Prostate gland (tissue), 2 donors: ENCODE results near the gene ZNF184. TPM values are rescaled to one million over a fixed set of nuclear protein-coding genes. Genes with fewer than 3 reads are reported as not detected.

ENCODE experiments used
- DNase-seq: peaks from one replicate; pipeline ENCODE4 v3.0.0-alpha.2; 2019; ENCODE audit warnings: low spot score
- H3K27ac ChIP-seq, 2 donors: fragments of 200-600 bp; sonication (generic); 2 replicates each; pipeline ENCODE4 v1.5.1; 2017 to 2019
- H3K27me3 ChIP-seq: fragments of 200-600 bp; sonication (generic); replicated peaks from 2 replicates; pipeline ENCODE4 v1.5.1; 2019; ENCODE audit not compliant: insufficient read depth
- H3K36me3 ChIP-seq, 2 donors: fragments of 200-600 bp; sonication (generic); 1 replicate in 1 of 2; 2 replicates in 1 of 2; pipeline versions ENCODE4 v1.5.1 to v1.8.1; 2017 to 2019
- H3K4me1 ChIP-seq: fragments of 200-600 bp; sonication (generic); replicated peaks from 2 replicates; pipeline ENCODE4 v1.5.1; 2019
- H3K4me3 ChIP-seq, 2 donors: fragments of 200-600 bp; sonication (generic); 2 replicates each; pipeline ENCODE4 v1.5.1; 2017 to 2019
- H3K9me3 ChIP-seq: fragments of 200-600 bp; sonication (generic); 2 replicates; pipeline ENCODE4 v1.5.1; 2017
- CTCF ChIP-seq, 4 experiments: fragments of 200-600 bp in 2 of 4; fragments of 450-650 bp in 2 of 4; sonication (generic) in 2 of 4; IDR thresholded peaks; 1 replicate in 3 of 4; 2 replicates in 1 of 4; pipeline ENCODE4 v1.5.1; 2016 to 2019; ENCODE audit warnings: antibody characterized with exemption in 4 of 4, mild to moderate bottlenecking in 2 of 4, moderate library complexity in 2 of 4
- POLR2A ChIP-seq: fragments of 450-650 bp; IDR thresholded peaks from one replicate; pipeline ENCODE4 v1.6.1; 2016; ENCODE audit warnings: antibody characterized with exemption, mild to moderate bottlenecking
- POLR2AphosphoS5 ChIP-seq: sonication (generic); formaldehyde crosslinking; IDR thresholded peaks from one replicate; pipeline ENCODE4 v1.6.1; 2017; ENCODE audit warnings: antibody characterized with exemption
- WGBS: methylation state at CpG from one replicate; pipeline ENCODE4 v1.1.5; 2018; 5-methylcytosine and 5-hydroxymethylcytosine counted together
- intact Hi-C: fragments of 100-400 bp; cut with DNase I; formaldehyde crosslinking; loops from one replicate; pipeline ENCODE4 v1.14.2; 2022
- total RNA-seq, 2 donors: library from RNA; depleted of rRNA; stranded (reverse); fragments of >200 nt; gene quantifications; one replicate each; pipeline ENCODE4 v1.1.0, GENCODE V29; 2016

Gene ZNF184
- total RNA-seq = 1 to 10 TPM; 6.2 to 8.2 TPM

GRCh38 chr6:27472617-27473400 is at the start of gene ZNF184:
TSS of gene ZNF184 (minus strand) at chr6:27473105. CDS start at chr6:27472294, 811 bp downstream.
- DNase-seq = peak; percentile 96
- Histone ChIP-seq H3K27ac (peak within 1 kb of the TSS; percentile 92 to 94), H3K9me3 (no peaks in the 10 kb centered on the region), H3K4me3 (peak within 1 kb of the TSS; percentile 63 to 80), H3K27me3 (no peaks in the 10 kb centered on the region), H3K36me3 (no peaks in the 10 kb centered on the region), H3K4me1 (no peaks in the 10 kb centered on the region)
- WGBS = under 1% methylated on average over 56 of the region's 56 CpGs
- intact Hi-C loops = loop anchor here (5.0 to 10.0 kb wide), 3 partner anchors 44 to 1512 kb away; no protein-coding TSS in a partner anchor
- TF ChIP-seq POLR2A = peak; percentile 70
- TF ChIP-seq CTCF (IDR thresholded peaks at IDR 0.05) = peak in 3 of 4 experiments; percentile 4 to 19 (median 9)
- TF ChIP-seq POLR2AphosphoS5 = peak; percentile 98

- Histone ChIP-seq H3K4me3 (peak overlapping the region; percentile 55 to 78), H3K27ac (peak overlapping the region; percentile 85 to 95), H3K9me3 (no peaks in the 10 kb centered on the region), H3K27me3 (no peaks in the 10 kb centered on the region), H3K36me3 (no peaks in the 10 kb centered on the region), H3K4me1 (no peaks in the 10 kb centered on the region)
- peak; percentile 39 to 69 (median 55) for TF ChIP-seq CTCF (IDR thresholded peaks at IDR 0.05)
- peak; percentile 70 for TF ChIP-seq POLR2AphosphoS5
- TF ChIP-seq POLR2A = no peak
- intact Hi-C loops = loop anchor here (1.0 to 5.0 kb wide), 4 partner anchors 47 to 384 kb away; partner anchors contain the start of gene ZNF184
- peak; percentile 56 for DNase-seq
- WGBS = under 1% methylated on average over 42 of the region's 42 CpGs
These were observed 46.2 kb upstream of the ZNF184 start for GRCh38 chr6:27518881-27519795.

GRCh38 chr6:27517928-27518787 is 45.3 kb upstream of the ZNF184 start:
- intact Hi-C loops = loop anchor here (2.0 to 5.0 kb wide), 3 partner anchors 46 to 385 kb away; partner anchors contain the start of gene ZNF184
- WGBS = 20% methylated on average over 12 of the region's 12 CpGs
- H3K4me1 ChIP-seq = no peaks in the 10 kb centered on the region
- no peaks in the 10 kb centered on the region for H3K9me3 ChIP-seq
- H3K4me3 ChIP-seq = peak overlapping the region; percentile 55 to 78
- no peaks in the 10 kb centered on the region for H3K27me3 ChIP-seq
- TF ChIP-seq CTCF (IDR thresholded peaks at IDR 0.05) = no peak
- TF ChIP-seq POLR2AphosphoS5 = no peak
- no peak for TF ChIP-seq POLR2A
- no peak for DNase-seq
- peak overlapping the region; percentile 85 to 95 for H3K27ac ChIP-seq
- H3K36me3 ChIP-seq = no peaks in the 10 kb centered on the region

GRCh38 chr6:27517238-27517637 is 44.3 kb upstream of the ZNF184 start:
- H3K27ac ChIP-seq = no peak overlapping the region
- no peaks in the 10 kb centered on the region for H3K9me3 ChIP-seq
- no peaks in the 10 kb centered on the region for H3K4me1 ChIP-seq
- TF ChIP-seq POLR2AphosphoS5 = no peak
- TF ChIP-seq CTCF (IDR thresholded peaks at IDR 0.05) = no peak
- no peak for TF ChIP-seq POLR2A
- intact Hi-C loops = loop anchor here (5.0 kb wide), 2 partner anchors 45 to 340 kb away; partner anchors contain the start of gene ZNF184
- no peak for DNase-seq
- peaks cover 2% of the 10 kb centered on the region for H3K27me3 ChIP-seq
- 93% methylated on average over 5 of the region's 5 CpGs for WGBS
- H3K4me3 ChIP-seq = no peak overlapping the region
- no peaks in the 10 kb centered on the region for H3K36me3 ChIP-seq
